Caco-2 (cell line): ENCODE data around the gene PVALEF. TPM values are rescaled to one million over a fixed set of nuclear protein-coding genes. Genes with fewer than 3 reads are reported as not detected.

Source experiments
- BruUV-seq: library from RNA; stranded (reverse); fragments of 400-500 nt; replicated peaks from 2 replicates; lab custom pipeline; 2021; lab: Mats Ljungman, UMichigan
- CTCF ChIA-PET: fragments of 300-600 bp; sonication (Branson Sonifier 250); formaldehyde crosslinking; loops from one replicate; lab custom pipeline; 2022; ENCODE audit warnings: antibody characterized with exemption; lab: Charles Lee
- POLR2A ChIA-PET: fragments of 300-600 bp; sonication (Branson Sonifier 250); formaldehyde crosslinking; loops from one replicate; lab custom pipeline; 2022; ENCODE audit warnings: antibody characterized with exemption; lab: Charles Lee
- DNase-seq, 2 experiments: peaks; one replicate each; pipeline versions ENCODE4 v3.0.0 to v3.0.0-alpha.2; 2020 to 2022
- H3K27me3 ChIP-seq: replicated peaks from 2 replicates; pipeline ENCODE4 v1.6.0; 2011; ENCODE audit warnings: low read length; ENCODE audit not compliant: control insufficient read depth, insufficient read depth
- H3K36me3 ChIP-seq: 2 replicates; pipeline ENCODE4 v1.5.1; 2011; ENCODE audit warnings: low read length; ENCODE audit not compliant: control insufficient read depth, insufficient read depth
- H3K4me1 ChIP-seq: fragments of 250-450 bp; sonication (Bioruptor Pico); 2 replicates; pipeline ENCODE4 v1.5.1; 2020; ENCODE audit warnings: mild to moderate bottlenecking
- H3K4me3 ChIP-seq: 2 replicates; pipeline ENCODE4 v1.5.1; 2011; ENCODE audit warnings: low read depth, mild to moderate bottlenecking, control low read depth, low read length
- H3K9me3 ChIP-seq: fragments of 250-450 bp; sonication (Bioruptor Pico); 2 replicates; pipeline ENCODE4 v1.5.1; 2020; ENCODE audit warnings: mild to moderate bottlenecking, moderate library complexity
- H3K27ac Mint-ChIP-seq: one replicate; pipeline ENCODE4 v1.8.0; 2022; ENCODE audit warnings: mixed read lengths; ENCODE audit not compliant: unreplicated experiment
- H3K27me3 Mint-ChIP-seq: one replicate; pipeline ENCODE4 v1.8.0; 2022; ENCODE audit warnings: mixed read lengths; ENCODE audit not compliant: insufficient read depth, unreplicated experiment
- H3K36me3 Mint-ChIP-seq: one replicate; pipeline ENCODE4 v1.8.0; 2022; ENCODE audit warnings: mild to moderate bottlenecking, mixed read lengths; ENCODE audit not compliant: insufficient read depth, unreplicated experiment
- H3K4me1 Mint-ChIP-seq: one replicate; pipeline ENCODE4 v1.8.0; 2022; ENCODE audit warnings: low read depth, mixed read lengths; ENCODE audit not compliant: unreplicated experiment
- H3K4me3 Mint-ChIP-seq: one replicate; pipeline ENCODE4 v1.8.0; 2022; ENCODE audit warnings: mild to moderate bottlenecking, moderate library complexity, mixed read lengths; ENCODE audit not compliant: unreplicated experiment
- H3K9me3 Mint-ChIP-seq: one replicate; pipeline ENCODE4 v1.8.0; 2022; ENCODE audit warnings: mixed read lengths; ENCODE audit not compliant: unreplicated experiment
- CTCF ChIP-seq, 2 experiments: fragments of 200-600 bp in 1 of 2; IDR thresholded peaks; 1 replicate in 1 of 2; 2 replicates in 1 of 2; pipeline versions ENCODE4 v1.5.1 to v1.8.0; 2011 to 2022; ENCODE audit warnings: antibody characterized with exemption in 1 of 2, control low read depth in 1 of 2, inconsistent platforms in 1 of 2, low read depth in 1 of 2, low read length in 1 of 2, mild to moderate bottlenecking in 1 of 2, moderate library complexity in 1 of 2; ENCODE audit not compliant: insufficient read depth in 1 of 2, severe bottlenecking in 1 of 2, unreplicated experiment in 1 of 2
- intact Hi-C: fragments of 100-400 bp; cut with micrococcal nuclease; formaldehyde crosslinking; loops from one replicate; pipeline ENCODE4 v1.10.0; 2022; ENCODE audit not compliant: unreplicated experiment
- total RNA-seq: library from RNA; stranded (reverse); gene quantifications from 2 replicates; pipeline ENCODE4 v1.2.3, GENCODE V29; 2022

Gene PVALEF
- total RNA-seq, 1 experiment from 2014 or later, result not detected

GRCh38 chr17:81127526-81128177 is 37.7 kb upstream of the PVALEF start:
- Mint-ChIP-seq H3K4me1 (no peaks in the 10 kb centered on the region), H3K9me3 (no peaks in the 10 kb centered on the region), H3K27me3 (no peaks in the 10 kb centered on the region), H3K36me3 (peaks cover 7% of the 10 kb centered on the region), H3K4me3 (no peak overlapping the region), H3K27ac (no peak overlapping the region)
- BruUV-seq, result no TSS peak
- ChIA-PET CTCF (no interaction called here), POLR2A (no interaction called here)
- H3K9me3 ChIP-seq, result no peaks in the 10 kb centered on the region
- peaks cover 31% of the 10 kb centered on the region for H3K4me1 ChIP-seq
- H3K4me3 ChIP-seq, result no peak overlapping the region
- intact Hi-C loops, result no loop called here
- no peaks in the 10 kb centered on the region; the same call in 1 of the 2 replicates for H3K36me3 ChIP-seq
- no peak for TF ChIP-seq CTCF (IDR thresholded peaks at IDR 0.05; ENCODE audit: insufficient read depth in 1 of 2, low read depth in 1 of 2, low read length in 1 of 2, severe bottlenecking in 1 of 2, unreplicated experiment in 1 of 2)
- no peak for DNase-seq
- H3K27me3 ChIP-seq, result no peaks in the 10 kb centered on the region

GRCh38 chr17:81128338-81128737 is 37.0 kb upstream of the PVALEF start:
- H3K4me1 Mint-ChIP-seq, result peaks cover under 1% of the 10 kb centered on the region
- Histone ChIP-seq H3K4me1 (peaks cover 37% of the 10 kb centered on the region), H3K36me3 (no peaks in the 10 kb centered on the region; the same call in 1 of the 2 replicates), H3K9me3 (no peaks in the 10 kb centered on the region), H3K4me3 (no peak overlapping the region), H3K27me3 (no peaks in the 10 kb centered on the region)
- no peak for TF ChIP-seq CTCF (IDR thresholded peaks at IDR 0.05; ENCODE audit: insufficient read depth in 1 of 2, low read depth in 1 of 2, low read length in 1 of 2, severe bottlenecking in 1 of 2, unreplicated experiment in 1 of 2)
- H3K36me3 Mint-ChIP-seq, result peaks cover 7% of the 10 kb centered on the region
- H3K27ac Mint-ChIP-seq, result no peak overlapping the region
- DNase-seq, result no peak
- intact Hi-C loops, result no loop called here
- no peaks in the 10 kb centered on the region for H3K9me3 Mint-ChIP-seq
- BruUV-seq, result no TSS peak
- no peaks in the 10 kb centered on the region for H3K27me3 Mint-ChIP-seq
- ChIA-PET CTCF (no interaction called here), POLR2A (no interaction called here)
- H3K4me3 Mint-ChIP-seq, result no peak overlapping the region

- H3K4me1 ChIP-seq, result peaks cover 42% of the 10 kb centered on the region
- no peak for DNase-seq
- no TSS peak for BruUV-seq
- CTCF ChIA-PET, result no interaction called here
- no peak overlapping the region for H3K4me3 ChIP-seq
- Mint-ChIP-seq H3K27me3 (no peaks in the 10 kb centered on the region), H3K27ac (no peak overlapping the region), H3K4me1 (peaks cover 5% of the 10 kb centered on the region), H3K4me3 (no peak overlapping the region), H3K9me3 (no peaks in the 10 kb centered on the region), H3K36me3 (peaks cover 7% of the 10 kb centered on the region)
- TF ChIP-seq CTCF (IDR thresholded peaks at IDR 0.05; ENCODE audit: insufficient read depth in 1 of 2, low read depth in 1 of 2, low read length in 1 of 2, severe bottlenecking in 1 of 2, unreplicated experiment in 1 of 2), result no peak
- no peaks in the 10 kb centered on the region; the same call in 1 of the 2 replicates for H3K36me3 ChIP-seq
- POLR2A ChIA-PET, result no interaction called here
- no peaks in the 10 kb centered on the region for H3K27me3 ChIP-seq
- no peaks in the 10 kb centered on the region for H3K9me3 ChIP-seq
- intact Hi-C loops, result no loop called here
Measured at GRCh38 chr17:81128774-81129173, 36.5 kb upstream of the PVALEF start.
